HG03342 (cell line): ENCODE measurements around the gene SH3GLB2.

Experiments used
- ATAC-seq: cut with Tn5 transposase; IDR thresholded peaks from one replicate; pipeline ENCODE4 v1.9.1; 2021; ENCODE audit warnings: mild to moderate bottlenecking, moderate library complexity; ENCODE audit not compliant: unreplicated experiment

SH3GLB2 gene

GRCh38 chr9:129028192-129028966 is at the start of gene SH3GLB2:
Gene SH3GLB2 (minus strand): TSS chr9:129028331. CDS start chr9:129028154, 177 bp downstream.
- peak; percentile 72 for ATAC-seq

DNA sequence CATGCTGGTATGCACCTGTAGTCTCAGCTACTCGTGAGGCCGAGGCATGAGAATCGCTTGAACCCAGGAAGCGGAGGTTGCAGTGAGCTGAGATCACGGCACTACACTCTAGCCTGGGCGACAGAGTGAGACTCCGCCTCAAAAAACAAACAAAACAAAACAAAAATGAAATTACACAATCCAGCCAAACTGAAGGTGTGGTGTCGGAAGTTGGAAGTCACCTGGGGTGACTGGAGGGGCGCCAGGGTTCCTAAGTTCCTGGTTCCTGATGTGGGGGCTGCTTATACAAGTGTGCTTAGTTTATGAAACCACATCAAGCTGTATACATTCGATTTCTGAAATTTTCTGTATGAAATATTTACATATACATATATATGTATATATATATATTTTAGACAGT is 49.1 kb upstream of the SH3GLB2 start:
- ATAC-seq: no peak

GRCh38 chr9:129076640-129077037 is 48.5 kb upstream of the SH3GLB2 start:
- ATAC-seq: no peak

DNA sequence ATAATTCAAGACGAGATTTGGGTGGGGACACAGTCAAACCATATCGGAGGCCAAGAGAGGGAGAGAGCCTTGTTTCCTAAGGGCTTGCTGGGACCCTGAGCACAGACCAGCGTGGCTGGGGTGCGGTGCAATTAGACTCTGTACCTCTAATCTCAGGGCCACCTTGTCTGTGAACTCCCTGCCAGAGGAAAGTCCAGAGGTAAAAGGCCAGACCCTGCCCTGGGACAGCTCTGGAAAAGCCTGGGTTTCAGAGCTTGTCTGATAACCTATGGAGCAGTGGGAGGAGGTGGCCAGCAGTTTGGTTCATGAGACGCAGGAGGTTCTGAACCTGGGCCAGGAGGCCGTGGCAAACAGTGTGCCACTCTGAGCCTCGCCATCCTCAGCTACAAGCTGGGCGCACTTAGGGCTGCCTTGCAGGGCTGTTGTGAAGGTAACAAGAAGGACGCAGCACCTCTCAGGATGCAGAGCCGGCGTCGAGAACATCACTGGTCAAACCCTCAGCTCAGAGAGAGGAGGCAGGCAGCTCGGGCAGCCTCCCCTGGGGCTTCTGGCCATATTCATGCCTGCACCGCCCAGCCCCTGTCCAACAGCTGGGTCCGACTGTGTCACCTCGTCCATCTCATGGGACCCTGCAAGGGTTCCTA is 48.0 kb upstream of the SH3GLB2 start:
- no peak for ATAC-seq

- no peak for ATAC-seq
Observed at GRCh38 chr9:129074106-129074505, 46.0 kb upstream of the SH3GLB2 start.

DNA sequence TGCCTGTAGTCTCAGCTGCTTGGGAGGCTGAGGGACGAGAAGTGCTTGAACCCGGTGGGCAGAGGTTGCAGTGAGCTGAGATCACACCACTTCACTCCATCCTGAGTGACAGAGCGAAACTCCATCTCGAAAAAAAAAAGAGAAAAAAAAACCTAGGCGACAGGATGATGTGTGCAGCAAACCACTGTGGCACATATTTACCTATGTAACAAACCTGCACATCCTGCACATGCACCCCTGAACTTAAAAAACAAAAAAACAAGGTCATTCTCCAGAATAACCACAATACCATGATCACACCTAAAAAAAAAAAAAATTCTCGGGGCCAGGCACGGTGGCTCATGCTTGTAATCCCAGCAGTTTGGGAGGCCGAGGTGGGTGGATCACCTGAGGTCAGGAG is 45.3 kb upstream of the SH3GLB2 start:
- no peak for ATAC-seq

- ATAC-seq: no peak
Observed at GRCh38 chr9:129072171-129072570, 44.0 kb upstream of the SH3GLB2 start.

DNA sequence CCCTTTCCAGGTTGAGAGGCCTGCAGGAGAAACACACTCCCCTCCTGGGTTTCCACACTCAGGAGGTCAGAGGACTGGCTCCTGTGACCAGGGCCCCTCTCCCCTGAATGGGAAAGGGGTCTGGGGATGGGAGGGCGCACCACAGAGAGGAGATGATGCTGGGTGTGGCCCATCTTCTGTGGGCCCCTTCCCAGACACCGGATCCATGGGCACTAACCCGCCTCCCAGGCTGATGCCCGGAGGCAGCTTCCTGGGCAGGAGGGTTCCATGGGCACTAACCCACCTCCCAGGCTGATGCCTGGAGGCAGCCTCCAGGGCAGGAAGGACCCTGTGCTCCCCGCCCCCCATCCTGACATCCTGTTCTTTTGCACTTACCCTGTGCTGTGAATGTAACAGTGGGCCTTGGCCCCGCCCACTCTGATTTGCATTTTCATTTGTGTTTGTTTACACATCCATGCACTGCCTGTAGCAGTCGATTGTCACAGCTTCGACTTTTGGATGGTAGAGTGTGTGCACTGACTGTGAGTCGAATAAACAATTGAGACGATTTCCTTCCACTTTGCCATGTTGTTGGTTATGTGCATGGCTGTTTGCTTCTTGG is 43.5 kb upstream of the SH3GLB2 start:
- ATAC-seq: no peak

GRCh38 chr9:129070696-129071525 is 42.8 kb upstream of the SH3GLB2 start:
- ATAC-seq: no peak

GRCh38 chr9:129069862-129070641 is 41.9 kb upstream of the SH3GLB2 start:
- ATAC-seq: no peak

DNA sequence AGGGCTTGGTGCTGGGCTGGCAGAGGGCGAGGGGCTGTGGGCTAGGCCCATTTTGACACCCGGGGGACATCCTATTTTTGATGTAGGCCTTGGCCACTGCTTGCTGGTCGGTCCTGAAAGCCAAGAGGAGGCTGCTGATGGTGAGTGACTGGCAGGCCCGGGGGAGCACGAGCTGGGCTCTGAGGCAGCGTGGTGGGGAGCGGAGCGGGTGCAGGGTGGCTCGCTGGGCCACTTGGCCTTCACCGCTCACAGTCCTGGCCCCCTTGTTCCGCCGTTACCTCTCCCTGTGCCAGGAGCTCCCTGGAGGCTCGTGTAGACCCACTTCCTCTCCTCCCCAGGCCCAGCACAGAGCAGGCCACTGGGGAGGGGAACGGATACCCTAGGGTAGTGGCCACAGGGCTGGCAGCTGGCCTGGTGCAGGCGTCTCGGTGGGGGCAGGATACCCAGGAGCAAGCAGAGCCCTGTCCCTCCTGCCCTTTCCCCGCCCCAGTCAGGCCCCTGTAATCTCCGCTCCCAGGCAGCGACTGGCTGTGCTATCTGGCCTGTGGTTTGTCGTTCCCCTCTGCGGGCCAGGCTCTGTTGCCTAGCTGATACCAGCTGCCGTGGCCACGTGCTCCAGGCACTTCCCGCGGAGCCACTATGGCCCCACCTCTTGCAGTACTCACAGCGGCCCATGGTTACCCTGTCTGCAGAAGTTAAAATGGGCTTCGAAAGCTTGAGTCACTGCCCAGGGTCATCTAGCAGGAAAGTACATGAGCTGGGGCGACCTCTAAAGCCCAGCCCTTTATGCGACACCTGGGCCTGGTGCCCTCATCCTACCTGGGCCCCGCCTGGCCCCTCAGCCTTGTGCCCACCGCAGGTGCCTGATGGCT is 41.1 kb upstream of the SH3GLB2 start:
- peak; percentile 74 for ATAC-seq

GRCh38 chr9:129068110-129068509 is 40.0 kb upstream of the SH3GLB2 start:
- ATAC-seq: no peak

DNA sequence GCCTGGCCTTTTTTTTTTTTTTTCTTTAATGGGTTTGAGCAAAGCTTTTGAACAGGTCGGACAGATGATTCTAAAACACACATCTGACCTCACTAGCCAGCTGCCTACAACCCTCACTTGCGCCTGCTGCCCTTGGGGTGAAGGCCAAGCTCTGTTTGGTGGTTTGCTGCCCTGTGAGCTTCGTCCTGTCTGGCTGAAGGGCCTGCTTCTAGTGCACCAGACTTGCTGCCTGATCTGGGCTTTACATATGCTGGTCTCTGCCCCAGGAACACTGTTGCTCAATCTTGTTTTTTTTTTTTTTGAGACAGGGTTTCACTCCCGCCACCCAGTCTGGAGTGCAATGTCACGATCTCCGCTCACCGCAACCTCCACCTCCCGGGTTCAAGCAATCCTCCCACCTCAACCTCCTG is 36.4 kb upstream of the SH3GLB2 start:
- no peak for ATAC-seq

DNA sequence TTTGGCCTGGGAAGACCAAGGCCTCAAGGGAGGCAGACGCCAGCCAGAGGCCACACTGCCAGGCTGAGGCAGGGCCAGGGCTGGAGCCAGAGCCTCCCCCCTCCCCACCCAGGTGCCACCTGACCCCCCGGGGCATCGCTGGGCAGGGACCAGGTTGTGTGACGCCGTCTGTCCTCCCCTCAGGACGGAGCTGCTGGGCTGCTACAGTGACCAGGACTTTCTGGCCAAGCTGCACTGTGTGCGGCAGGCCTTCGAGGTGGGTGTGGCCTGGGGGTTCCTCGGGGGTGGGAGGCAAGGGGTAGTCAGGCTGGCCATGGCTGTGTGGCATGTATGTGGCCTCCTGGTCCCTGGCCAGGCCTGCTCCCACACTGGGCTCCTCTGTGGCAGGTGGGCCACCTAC is 34.9 kb upstream of the SH3GLB2 start:
- no peak for ATAC-seq

DNA sequence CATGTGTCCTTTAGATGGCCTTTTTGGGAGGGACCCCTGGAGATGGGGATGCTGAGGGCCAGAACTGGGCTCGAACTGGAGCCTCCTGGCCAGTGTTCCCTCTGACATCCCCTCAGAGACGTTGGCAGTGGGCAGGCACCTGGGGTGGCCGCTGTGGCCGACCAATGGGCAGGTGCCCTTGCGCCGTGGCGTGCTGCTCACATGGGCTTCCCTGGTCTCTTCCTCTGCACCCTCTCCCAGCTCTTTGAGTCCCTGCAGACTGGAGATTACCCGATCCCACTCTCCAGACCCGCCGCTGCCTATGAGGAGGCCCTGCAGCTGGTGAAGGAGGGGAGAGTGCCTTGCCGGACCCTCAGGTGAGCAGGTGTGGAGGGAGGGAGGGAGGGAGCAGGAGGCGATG is 32.9 kb upstream of the SH3GLB2 start:
- ATAC-seq: no peak

GRCh38 chr9:129059796-129060785 is 32.0 kb upstream of the SH3GLB2 start:
- ATAC-seq: no peak

DNA sequence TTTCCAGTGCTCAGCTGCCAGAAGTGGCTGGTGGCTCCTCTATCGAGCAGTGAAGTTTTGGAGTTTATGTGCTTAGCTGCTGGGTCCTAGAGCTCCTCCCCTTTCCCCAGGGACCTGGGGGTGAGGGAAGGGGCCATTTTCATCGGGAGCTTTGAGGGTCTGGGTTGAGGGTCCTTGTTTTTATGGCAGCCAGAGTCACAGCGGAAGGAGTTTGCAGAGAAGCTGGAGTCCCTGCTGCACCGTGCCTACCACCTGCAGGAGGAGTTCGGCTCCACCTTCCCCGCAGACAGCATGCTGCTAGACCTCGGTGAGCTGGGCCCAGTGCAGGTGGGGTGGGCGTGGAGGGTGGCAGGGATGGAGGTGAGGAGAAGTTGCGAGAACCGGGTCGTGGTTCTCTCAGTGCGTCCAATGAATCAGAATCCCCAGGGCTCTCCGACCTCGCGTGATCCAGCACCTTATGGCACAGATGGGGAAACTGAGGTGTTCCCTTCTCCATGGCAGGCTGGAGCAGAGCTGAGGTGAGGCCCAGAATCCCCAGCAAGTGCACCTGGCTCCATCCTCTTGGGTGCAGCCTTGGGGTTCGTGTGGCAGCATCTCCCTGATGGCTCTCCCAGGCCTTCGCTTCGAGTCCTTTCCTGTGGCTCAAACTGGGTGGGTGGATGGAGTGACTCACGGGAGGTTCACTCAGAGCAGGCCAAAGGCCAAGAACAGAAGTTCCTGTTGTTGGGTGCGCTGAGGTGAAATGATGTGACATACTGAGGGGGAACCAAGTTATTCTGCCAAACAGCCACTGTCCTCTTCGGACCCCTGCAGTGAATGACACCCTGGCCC is 31.0 kb upstream of the SH3GLB2 start:
- no peak for ATAC-seq
